Liver (tissue), 9 donors: Measurements from ENCODE around the gene DNTTIP2. TPM values are rescaled to one million over a fixed set of nuclear protein-coding genes. Genes with fewer than 3 reads are reported as not detected.
"Not testable (repeated sequence)": the region's sequence is repeated elsewhere in the genome, so short reads cannot be mapped to it uniquely, and the experiment has no call there.

Experiments
- DNase-seq: peaks from one replicate; pipeline ENCODE4 v3.0.0-alpha.2; 2017; ENCODE audit warnings: low spot score
- H3K27ac ChIP-seq, 2 donors: one replicate each; pipeline ENCODE4 v1.7.0; 2013; ENCODE audit warnings: inconsistent platforms in 2 of 2, low read length in 2 of 2, control low read depth in 1 of 2, low read depth in 1 of 2, mild to moderate bottlenecking in 1 of 2
- H3K27me3 ChIP-seq, 4 donors: one replicate each; pipeline versions ENCODE4 v1.6.1 to v1.7.0; 2013; ENCODE audit warnings: low read length in 3 of 4, inconsistent platforms in 1 of 4, mild to moderate bottlenecking in 1 of 4, moderate library complexity in 1 of 4; ENCODE audit not compliant: control insufficient read depth in 4 of 4, insufficient read depth in 4 of 4
- H3K36me3 ChIP-seq, 4 donors: one replicate each; pipeline versions ENCODE4 v1.6.1 to v1.7.0; 2013; ENCODE audit warnings: low read length in 3 of 4, mild to moderate bottlenecking in 3 of 4, low read depth in 1 of 4, moderate library complexity in 1 of 4; ENCODE audit not compliant: control insufficient read depth in 4 of 4, insufficient read depth in 3 of 4
- H3K4me1 ChIP-seq, 4 donors: one replicate each; pipeline versions ENCODE4 v1.6.1 to v1.7.0; 2013; ENCODE audit warnings: low read length in 3 of 4, mild to moderate bottlenecking in 3 of 4, moderate library complexity in 1 of 4; ENCODE audit not compliant: control insufficient read depth in 4 of 4, insufficient read depth in 4 of 4
- H3K4me3 ChIP-seq, 3 donors: one replicate each; pipeline versions ENCODE4 v1.6.1 to v1.7.0; 2013; ENCODE audit warnings: low read length in 3 of 3, control low read depth in 1 of 3, low read depth in 1 of 3, mild to moderate bottlenecking in 1 of 3
- H3K9ac ChIP-seq, 2 donors: one replicate each; pipeline ENCODE4 v1.7.0; 2013; ENCODE audit warnings: low read length in 2 of 2, mild to moderate bottlenecking in 2 of 2, moderate library complexity in 2 of 2, control low read depth in 1 of 2, low read depth in 1 of 2
- H3K9me3 ChIP-seq, 4 donors: one replicate each; pipeline versions ENCODE4 v1.6.1 to v1.7.0; 2013; ENCODE audit warnings: low read length in 3 of 4; ENCODE audit not compliant: control insufficient read depth in 4 of 4
- EGR1 ChIP-seq, 2 donors: IDR thresholded peaks; 2 replicates each; pipeline ENCODE4 v1.6.1; 2016 to 2018; ENCODE audit warnings: antibody characterized with exemption in 2 of 2, low read depth in 2 of 2
- FOXA1 ChIP-seq: IDR thresholded peaks from 2 replicates; pipeline ENCODE4 v1.6.1; 2016; ENCODE audit warnings: antibody characterized with exemption
- FOXA2 ChIP-seq: IDR thresholded peaks from 2 replicates; pipeline ENCODE4 v1.6.1; 2016; ENCODE audit warnings: antibody characterized with exemption
- GABPA ChIP-seq, 2 donors: IDR thresholded peaks in 1 of 2; conservative IDR thresholded peaks in 1 of 2; 2 replicates each; pipeline ENCODE4 v1.6.1; 2016; ENCODE audit warnings: antibody characterized with exemption in 2 of 2, mild to moderate bottlenecking in 1 of 2, moderate library complexity in 1 of 2
- HNF4A ChIP-seq, 2 donors: conservative IDR thresholded peaks; 2 replicates each; pipeline ENCODE4 v1.6.1; 2016; ENCODE audit warnings: antibody characterized with exemption in 2 of 2, mild to moderate bottlenecking in 2 of 2
- HNF4G ChIP-seq: IDR thresholded peaks from 2 replicates; pipeline ENCODE4 v1.6.1; 2016; ENCODE audit warnings: antibody characterized with exemption
- JUND ChIP-seq, 2 donors: IDR thresholded peaks; 2 replicates each; pipeline ENCODE4 v1.6.1; 2016; ENCODE audit warnings: antibody characterized with exemption in 2 of 2
- NR2F2 ChIP-seq: IDR thresholded peaks from 2 replicates; pipeline ENCODE4 v1.6.1; 2016; ENCODE audit warnings: antibody characterized with exemption
- RAD21 ChIP-seq, 2 donors: IDR thresholded peaks; 2 replicates each; pipeline ENCODE4 v1.6.1; 2016; ENCODE audit warnings: antibody characterized with exemption in 2 of 2, mild to moderate bottlenecking in 2 of 2
- RXRA ChIP-seq, 2 donors: IDR thresholded peaks; 2 replicates each; pipeline ENCODE4 v1.6.1; 2017 to 2018; ENCODE audit warnings: antibody characterized with exemption in 2 of 2, mild to moderate bottlenecking in 1 of 2
- SP1 ChIP-seq: IDR thresholded peaks from 2 replicates; pipeline ENCODE4 v1.6.1; 2018; ENCODE audit warnings: antibody characterized with exemption, mild to moderate bottlenecking
- TAF1 ChIP-seq: conservative IDR thresholded peaks from 2 replicates; pipeline ENCODE4 v1.6.1; 2016; ENCODE audit warnings: antibody characterized with exemption, mild to moderate bottlenecking
- YY1 ChIP-seq: IDR thresholded peaks from 2 replicates; pipeline ENCODE4 v1.6.1; 2016; ENCODE audit warnings: antibody characterized with exemption, mild to moderate bottlenecking
- WGBS: extraction: QIAGEN DNeasy Blood & Tissue Kit; methylation state at CpG from one replicate; pipeline ENCODE4 v1.1.7; 2013; 5-methylcytosine and 5-hydroxymethylcytosine counted together
- polyA plus RNA-seq, 2 donors: library from polyadenylated mRNA; stranded (reverse) in 1 of 2; unstranded in 1 of 2; fragments of 200-250 nt in 1 of 2; fragments of >200 nt in 1 of 2; fragmentation: Nextera tagmentation in 1 of 2; extraction: Ambion mirVana in 1 of 2; gene quantifications; one replicate each; pipeline versions ENCODE4 v1.2.1 to v1.2.3, GENCODE V29; 2013 to 2015
- total RNA-seq, 2 donors: library from RNA; depleted of rRNA; stranded (reverse); fragments of >200 nt; gene quantifications; one replicate each; pipeline ENCODE4 v1.2.3, GENCODE V29; 2014
- TF ChIP-seq, protein P1 (sequence below): IDR thresholded peaks from 2 replicates; pipeline ENCODE4 v1.6.1; 2016; ENCODE audit warnings: antibody characterized with exemption
- TF ChIP-seq, protein P2 (sequence below): fragments of 150-350 bp; IDR thresholded peaks from 2 replicates; pipeline ENCODE4 v1.5.1; 2017; ENCODE audit warnings: improper control_type of control experiment, low read depth, low read length; ENCODE audit not compliant: missing input control
- TF ChIP-seq, protein P3 (sequence below): IDR thresholded peaks from 2 replicates; pipeline ENCODE4 v1.6.1; 2016; ENCODE audit warnings: antibody characterized with exemption, mild to moderate bottlenecking
- TF ChIP-seq, protein P4 (sequence below): IDR thresholded peaks from 2 replicates; pipeline ENCODE4 v1.6.1; 2016; ENCODE audit warnings: antibody characterized with exemption
- TF ChIP-seq, protein P5 (sequence below): IDR thresholded peaks from 2 replicates; pipeline ENCODE4 v1.6.1; 2016; ENCODE audit warnings: antibody characterized with exemption
- donor health status: healthy.
- donor health status: healthy.
- donor health status: healthy.
- donor health status: healthy.
- donor health status: healthy.

The DNTTIP2 gene
- total and polyA plus RNA-seq, 4 donors: 10.9 to 19.7 (median 13.4) TPM

DNA sequence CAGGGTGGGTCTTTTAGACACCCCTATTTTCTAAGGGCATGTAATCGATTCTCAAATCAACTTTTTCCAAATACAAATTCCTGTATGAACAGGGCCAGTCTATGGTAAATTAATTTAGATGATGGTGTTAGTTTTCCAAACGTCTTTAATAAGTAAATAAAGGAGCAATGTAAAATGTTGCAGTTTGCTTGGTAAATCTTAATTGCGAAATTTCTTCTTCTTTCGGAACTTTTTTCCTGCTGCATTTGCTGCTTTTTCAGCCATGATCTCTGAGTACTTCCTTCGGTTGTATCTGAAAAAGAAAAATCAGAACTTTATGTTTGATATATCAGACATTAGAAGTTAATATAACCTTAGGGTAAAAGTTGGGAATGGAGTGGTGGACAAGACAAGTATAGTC, 9.4 kb downstream of the DNTTIP2 start:
- WGBS: 87% methylated on average over 5 of the region's 5 CpGs
- Histone ChIP-seq H3K4me3 (no peak overlapping the region), H3K27ac (no peak overlapping the region), H3K27me3 (no peaks in the 10 kb centered on the region), H3K4me1 (no peaks in the 10 kb centered on the region), H3K36me3 (peaks cover 11 to 60% (median 47%) of the 10 kb centered on the region in 4 donors), H3K9ac (no peak overlapping the region), H3K9me3 (no peaks in the 10 kb centered on the region)
- TF ChIP-seq RXRA (IDR thresholded peaks at IDR 0.05) (no peak), FOXA2 (no peak), FOXA1 (no peak), GABPA (IDR thresholded peaks at IDR 0.05 in 1 of 2, conservative IDR thresholded peaks at IDR 0.05 in 1 of 2) (no peak), HNF4A (conservative IDR thresholded peaks at IDR 0.05) (no peak), NR2F2 (no peak), EGR1 (IDR thresholded peaks at IDR 0.05; ENCODE audit: low read depth in 2 of 2) (no peak), YY1 (no peak), TAF1 (no peak), SP1 (no peak), HNF4G (no peak), RAD21 (IDR thresholded peaks at IDR 0.05) (no peak), JUND (IDR thresholded peaks at IDR 0.05) (no peak)
- TF ChIP-seq, protein P1, sequence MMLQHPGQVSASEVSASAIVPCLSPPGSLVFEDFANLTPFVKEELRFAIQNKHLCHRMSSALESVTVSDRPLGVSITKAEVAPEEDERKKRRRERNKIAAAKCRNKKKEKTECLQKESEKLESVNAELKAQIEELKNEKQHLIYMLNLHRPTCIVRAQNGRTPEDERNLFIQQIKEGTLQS: no peak
- TF ChIP-seq, protein P2, sequence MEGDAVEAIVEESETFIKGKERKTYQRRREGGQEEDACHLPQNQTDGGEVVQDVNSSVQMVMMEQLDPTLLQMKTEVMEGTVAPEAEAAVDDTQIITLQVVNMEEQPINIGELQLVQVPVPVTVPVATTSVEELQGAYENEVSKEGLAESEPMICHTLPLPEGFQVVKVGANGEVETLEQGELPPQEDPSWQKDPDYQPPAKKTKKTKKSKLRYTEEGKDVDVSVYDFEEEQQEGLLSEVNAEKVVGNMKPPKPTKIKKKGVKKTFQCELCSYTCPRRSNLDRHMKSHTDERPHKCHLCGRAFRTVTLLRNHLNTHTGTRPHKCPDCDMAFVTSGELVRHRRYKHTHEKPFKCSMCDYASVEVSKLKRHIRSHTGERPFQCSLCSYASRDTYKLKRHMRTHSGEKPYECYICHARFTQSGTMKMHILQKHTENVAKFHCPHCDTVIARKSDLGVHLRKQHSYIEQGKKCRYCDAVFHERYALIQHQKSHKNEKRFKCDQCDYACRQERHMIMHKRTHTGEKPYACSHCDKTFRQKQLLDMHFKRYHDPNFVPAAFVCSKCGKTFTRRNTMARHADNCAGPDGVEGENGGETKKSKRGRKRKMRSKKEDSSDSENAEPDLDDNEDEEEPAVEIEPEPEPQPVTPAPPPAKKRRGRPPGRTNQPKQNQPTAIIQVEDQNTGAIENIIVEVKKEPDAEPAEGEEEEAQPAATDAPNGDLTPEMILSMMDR: no peak
- TF ChIP-seq, protein P3, sequence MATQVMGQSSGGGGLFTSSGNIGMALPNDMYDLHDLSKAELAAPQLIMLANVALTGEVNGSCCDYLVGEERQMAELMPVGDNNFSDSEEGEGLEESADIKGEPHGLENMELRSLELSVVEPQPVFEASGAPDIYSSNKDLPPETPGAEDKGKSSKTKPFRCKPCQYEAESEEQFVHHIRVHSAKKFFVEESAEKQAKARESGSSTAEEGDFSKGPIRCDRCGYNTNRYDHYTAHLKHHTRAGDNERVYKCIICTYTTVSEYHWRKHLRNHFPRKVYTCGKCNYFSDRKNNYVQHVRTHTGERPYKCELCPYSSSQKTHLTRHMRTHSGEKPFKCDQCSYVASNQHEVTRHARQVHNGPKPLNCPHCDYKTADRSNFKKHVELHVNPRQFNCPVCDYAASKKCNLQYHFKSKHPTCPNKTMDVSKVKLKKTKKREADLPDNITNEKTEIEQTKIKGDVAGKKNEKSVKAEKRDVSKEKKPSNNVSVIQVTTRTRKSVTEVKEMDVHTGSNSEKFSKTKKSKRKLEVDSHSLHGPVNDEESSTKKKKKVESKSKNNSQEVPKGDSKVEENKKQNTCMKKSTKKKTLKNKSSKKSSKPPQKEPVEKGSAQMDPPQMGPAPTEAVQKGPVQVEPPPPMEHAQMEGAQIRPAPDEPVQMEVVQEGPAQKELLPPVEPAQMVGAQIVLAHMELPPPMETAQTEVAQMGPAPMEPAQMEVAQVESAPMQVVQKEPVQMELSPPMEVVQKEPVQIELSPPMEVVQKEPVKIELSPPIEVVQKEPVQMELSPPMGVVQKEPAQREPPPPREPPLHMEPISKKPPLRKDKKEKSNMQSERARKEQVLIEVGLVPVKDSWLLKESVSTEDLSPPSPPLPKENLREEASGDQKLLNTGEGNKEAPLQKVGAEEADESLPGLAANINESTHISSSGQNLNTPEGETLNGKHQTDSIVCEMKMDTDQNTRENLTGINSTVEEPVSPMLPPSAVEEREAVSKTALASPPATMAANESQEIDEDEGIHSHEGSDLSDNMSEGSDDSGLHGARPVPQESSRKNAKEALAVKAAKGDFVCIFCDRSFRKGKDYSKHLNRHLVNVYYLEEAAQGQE: no peak
- TF ChIP-seq, protein P4, sequence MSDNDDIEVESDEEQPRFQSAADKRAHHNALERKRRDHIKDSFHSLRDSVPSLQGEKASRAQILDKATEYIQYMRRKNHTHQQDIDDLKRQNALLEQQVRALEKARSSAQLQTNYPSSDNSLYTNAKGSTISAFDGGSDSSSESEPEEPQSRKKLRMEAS: no peak
- TF ChIP-seq, protein P5, sequence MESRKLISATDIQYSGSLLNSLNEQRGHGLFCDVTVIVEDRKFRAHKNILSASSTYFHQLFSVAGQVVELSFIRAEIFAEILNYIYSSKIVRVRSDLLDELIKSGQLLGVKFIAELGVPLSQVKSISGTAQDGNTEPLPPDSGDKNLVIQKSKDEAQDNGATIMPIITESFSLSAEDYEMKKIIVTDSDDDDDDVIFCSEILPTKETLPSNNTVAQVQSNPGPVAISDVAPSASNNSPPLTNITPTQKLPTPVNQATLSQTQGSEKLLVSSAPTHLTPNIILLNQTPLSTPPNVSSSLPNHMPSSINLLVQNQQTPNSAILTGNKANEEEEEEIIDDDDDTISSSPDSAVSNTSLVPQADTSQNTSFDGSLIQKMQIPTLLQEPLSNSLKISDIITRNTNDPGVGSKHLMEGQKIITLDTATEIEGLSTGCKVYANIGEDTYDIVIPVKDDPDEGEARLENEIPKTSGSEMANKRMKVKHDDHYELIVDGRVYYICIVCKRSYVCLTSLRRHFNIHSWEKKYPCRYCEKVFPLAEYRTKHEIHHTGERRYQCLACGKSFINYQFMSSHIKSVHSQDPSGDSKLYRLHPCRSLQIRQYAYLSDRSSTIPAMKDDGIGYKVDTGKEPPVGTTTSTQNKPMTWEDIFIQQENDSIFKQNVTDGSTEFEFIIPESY: no peak
- DNase-seq: no peak

DNA sequence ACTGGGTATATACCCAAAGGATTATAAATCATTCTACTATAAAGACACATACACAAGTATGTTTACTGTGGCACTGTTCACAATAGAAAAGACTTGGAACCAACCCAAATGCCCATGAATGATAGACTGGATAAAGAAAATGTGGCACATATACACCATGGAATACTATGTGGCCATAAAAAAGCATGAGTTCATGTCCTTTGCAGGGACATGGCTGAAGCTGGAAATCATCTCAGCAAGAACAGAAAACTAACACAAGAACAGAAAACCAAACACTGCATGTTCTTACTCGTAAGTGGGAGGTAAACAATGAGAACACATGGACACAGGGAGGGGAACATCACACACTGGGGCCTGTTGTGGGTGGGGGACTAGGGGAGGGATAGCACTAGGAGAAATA, 10.5 kb downstream of the DNTTIP2 start:
- H3K4me1 ChIP-seq, H3K9ac ChIP-seq, DNase-seq, H3K9me3 ChIP-seq, H3K27me3 ChIP-seq, H3K27ac ChIP-seq, H3K4me3 ChIP-seq: not testable (repeated sequence)
- H3K36me3 ChIP-seq: peaks cover 5 to 48% (median 37%) of the 10 kb centered on the region in 4 donors
- WGBS: 92% methylated on average over 1 of the region's 1 CpG
